ENCODE measurements around the gene SSC5D. TPM values are rescaled to one million over a fixed set of nuclear protein-coding genes. Genes with fewer than 3 reads are reported as not detected.

SSC5D gene
- total RNA-seq, 2 experiments from 2014 or later: 0.42 to 1.3 TPM

- peaks cover 26 to 37% of the 10 kb centered on the region in 2 experiments for H3K27me3 ChIP-seq (ENCODE audit: control insufficient read depth in 1 of 2, insufficient read depth in 2 of 2, low read length in 2 of 2)
- no peak overlapping the region for H3K27ac Mint-ChIP-seq
Measured at GRCh38 chr19:55451163-55451964, 36.9 kb upstream of the SSC5D start.

DNA sequence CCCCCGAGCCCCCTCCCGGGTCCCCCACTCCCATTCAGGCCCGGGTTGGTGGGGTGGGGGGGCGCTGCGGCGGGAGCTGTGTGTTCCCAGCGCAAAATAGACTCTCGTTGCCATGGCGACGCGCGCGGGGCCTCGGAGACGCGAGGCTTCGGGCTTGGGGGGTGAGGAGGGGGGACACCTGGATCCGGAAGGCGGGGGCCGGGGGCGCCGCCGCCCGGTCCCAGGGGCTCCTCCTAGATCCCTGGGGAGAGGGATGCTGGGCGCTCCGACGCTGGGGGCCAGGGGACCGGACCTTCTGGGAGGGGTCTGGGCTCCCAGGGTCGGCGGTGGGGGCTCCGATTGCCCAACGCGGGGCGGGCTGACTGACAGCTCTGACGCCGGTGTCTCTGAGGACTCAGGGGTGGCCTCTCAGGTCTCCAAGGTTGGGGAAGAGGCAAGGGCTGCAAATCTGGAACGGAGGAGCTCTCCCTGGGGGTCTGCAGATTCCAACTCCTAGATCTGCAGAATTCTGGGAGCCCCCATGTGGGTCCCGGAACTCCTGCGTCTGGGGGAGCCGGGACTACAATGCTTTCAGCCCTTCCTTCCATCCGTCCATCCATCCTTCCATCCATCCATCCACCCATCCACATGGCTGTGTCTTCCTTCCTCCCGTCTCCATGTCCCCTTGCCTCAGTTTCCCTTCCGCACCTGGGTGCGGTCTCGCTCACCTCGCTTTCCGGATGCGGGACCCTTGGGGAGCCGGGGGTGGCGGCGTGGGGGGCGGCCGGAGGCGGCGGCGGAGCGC, 36.1 kb upstream of the SSC5D start:
- Histone ChIP-seq H3K27ac (ENCODE audit: low read depth in 1 of 2, low read length in 2 of 2) (no peak overlapping the region), H3K9me3 (ENCODE audit: control insufficient read depth in 1 of 2, insufficient read depth in 1 of 2, low read length in 2 of 2) (peaks cover 0 to 21% of the 10 kb centered on the region in 2 experiments), H3K36me3 (ENCODE audit: insufficient read depth, low read length) (no peaks in the 10 kb centered on the region), H3K27me3 (ENCODE audit: control insufficient read depth in 1 of 2, insufficient read depth in 2 of 2, low read length in 2 of 2) (peaks cover 26 to 31% of the 10 kb centered on the region in 2 experiments), H3K4me3 (ENCODE audit: low read length) (no peak overlapping the region), H3K4me1 (ENCODE audit: insufficient read depth, low read length) (peaks cover 23% of the 10 kb centered on the region)
- H3K4me3 Mint-ChIP-seq: no peak overlapping the region
- intact Hi-C loops (cut with DNase I, micrococcal nuclease): no loop called here
- TF ChIP-seq CTCF (IDR thresholded peaks at IDR 0.05): no peak
- ATAC-seq (ENCODE audit: poor library complexity) (peak; percentile 25), DNase-seq (peak in 6 of 14 experiments; percentile 17 to 75 (median 37))
- H3K27me3 Mint-ChIP-seq: peaks cover 33% of the 10 kb centered on the region
- H3K36me3 Mint-ChIP-seq (ENCODE audit: low read depth): no peaks in the 10 kb centered on the region
- no peaks in the 10 kb centered on the region for H3K9me3 Mint-ChIP-seq
- peaks cover 13% of the 10 kb centered on the region for H3K4me1 Mint-ChIP-seq (ENCODE audit: low read depth)
- ChIA-PET CTCF (interaction anchor here (1.0 kb wide), 1 partner anchor 52 kb away, joined by 4 read pairs; no protein-coding TSS in a partner anchor), POLR2A (interaction anchor here (0.9 to 1.4 kb wide), 3 partner anchors 9 to 45 kb away, joined by 3 to 4 read pairs (median 3); partner anchors contain the start of genes ISOC2 and UBE2S)
- no peak overlapping the region for H3K27ac Mint-ChIP-seq

More at GRCh38 chr19:55451163-55451964, 36.9 kb upstream of the SSC5D start:
- Mint-ChIP-seq H3K4me3 (peak overlapping the region; percentile 68), H3K36me3 (ENCODE audit: low read depth) (no peaks in the 10 kb centered on the region), H3K4me1 (ENCODE audit: low read depth) (peaks cover 13% of the 10 kb centered on the region), H3K9me3 (no peaks in the 10 kb centered on the region), H3K27me3 (peaks cover 34% of the 10 kb centered on the region)
- H3K4me3 ChIP-seq (ENCODE audit: low read length): peak overlapping the region; percentile 35
- no peak for TF ChIP-seq CTCF (IDR thresholded peaks at IDR 0.05)
- H3K9me3 ChIP-seq (ENCODE audit: control insufficient read depth in 1 of 2, insufficient read depth in 1 of 2, low read length in 2 of 2): peaks cover 0 to 21% of the 10 kb centered on the region in 2 experiments
- H3K27ac ChIP-seq (ENCODE audit: low read depth in 1 of 2, low read length in 2 of 2): no peak overlapping the region
- intact Hi-C loops (cut with DNase I, micrococcal nuclease): no loop called here
- no peaks in the 10 kb centered on the region for H3K36me3 ChIP-seq (ENCODE audit: insufficient read depth, low read length)
- ChIA-PET CTCF (no interaction called here), POLR2A (interaction anchor here (1.3 to 1.4 kb wide), 2 partner anchors 26 to 44 kb away, joined by 3 read pairs; partner anchors contain the start of gene UBE2S)
- DNase-seq (peak in 4 of 14 experiments; percentile 10 to 63 (median 40)), ATAC-seq (ENCODE audit: poor library complexity) (peak; percentile 23)
- H3K4me1 ChIP-seq (ENCODE audit: insufficient read depth, low read length): peaks cover 23% of the 10 kb centered on the region

GRCh38 chr19:55452749-55453346, 35.4 kb upstream of the SSC5D start:
- peak; percentile 68 for ATAC-seq (ENCODE audit: poor library complexity)

More at GRCh38 chr19:55452749-55453346, 35.4 kb upstream of the SSC5D start:
- ChIA-PET POLR2A (interaction anchor here (0.7 to 1.4 kb wide), 3 partner anchors 9 to 68 kb away, joined by 3 to 4 read pairs (median 3); partner anchors contain the start of genes ISOC2 and TMEM238), CTCF (interaction anchor here (0.6 to 1.0 kb wide), 2 partner anchors 51 to 534 kb away, joined by 3 to 4 read pairs; no protein-coding TSS in a partner anchor)
- H3K27ac ChIP-seq (ENCODE audit: low read depth in 1 of 2, low read length in 2 of 2): no peak overlapping the region
- no peak overlapping the region for H3K27ac Mint-ChIP-seq
- peaks cover 13% of the 10 kb centered on the region for H3K4me1 Mint-ChIP-seq (ENCODE audit: low read depth)
- no peaks in the 10 kb centered on the region for H3K36me3 ChIP-seq (ENCODE audit: insufficient read depth, low read length)
- peaks cover 23% of the 10 kb centered on the region for H3K4me1 ChIP-seq (ENCODE audit: insufficient read depth, low read length)
- peaks cover 26 to 27% of the 10 kb centered on the region in 2 experiments for H3K27me3 ChIP-seq (ENCODE audit: control insufficient read depth in 1 of 2, insufficient read depth in 2 of 2, low read length in 2 of 2)
- TF ChIP-seq CTCF (IDR thresholded peaks at IDR 0.05): no peak
- H3K36me3 Mint-ChIP-seq (ENCODE audit: low read depth): no peaks in the 10 kb centered on the region
- intact Hi-C loops (cut with DNase I, micrococcal nuclease): no loop called here
- H3K9me3 ChIP-seq (ENCODE audit: control insufficient read depth in 1 of 2, insufficient read depth in 1 of 2, low read length in 2 of 2): peaks cover 0 to 16% of the 10 kb centered on the region in 2 experiments
- peaks cover 33% of the 10 kb centered on the region for H3K27me3 Mint-ChIP-seq
- H3K4me3 Mint-ChIP-seq: peak overlapping the region; percentile 36
- H3K9me3 Mint-ChIP-seq: no peaks in the 10 kb centered on the region
- DNase-seq: peak in 8 of 14 experiments; percentile 19 to 78 (median 43)
- H3K4me3 ChIP-seq (ENCODE audit: low read length): no peak overlapping the region

Data from CD4-positive, alpha-beta T cell (primary cell).